GM19452 (cell line): ENCODE data around the gene CACNA1A.

Experiments
- ATAC-seq: cut with Tn5 transposase; IDR thresholded peaks from one replicate; pipeline ENCODE4 v1.9.1; 2021; ENCODE audit not compliant: unreplicated experiment

The CACNA1A gene

GRCh38 chr19:13315495-13315894, 190.8 kb downstream of the CACNA1A start:
- ATAC-seq: no peak

GRCh38 chr19:13314761-13315160, 191.5 kb downstream of the CACNA1A start:
- ATAC-seq: no peak

- no peak for ATAC-seq
Measured at GRCh38 chr19:13313875-13314274, 192.4 kb downstream of the CACNA1A start.

- no peak for ATAC-seq
Measured at GRCh38 chr19:13309864-13310263, 196.4 kb downstream of the CACNA1A start.

- ATAC-seq: no peak
Measured at GRCh38 chr19:13303381-13304129, 202.7 kb downstream of the CACNA1A start.

- no peak for ATAC-seq
Measured at GRCh38 chr19:13302526-13303270, 203.6 kb downstream of the CACNA1A start.

- no peak for ATAC-seq
Measured at GRCh38 chr19:13301627-13302334, 204.5 kb downstream of the CACNA1A start.

GRCh38 chr19:13300421-13301030, 205.8 kb downstream of the CACNA1A start:
- no peak for ATAC-seq

- ATAC-seq: no peak
Measured at GRCh38 chr19:13299838-13300237, 206.4 kb downstream of the CACNA1A start.

GRCh38 chr19:13298565-13299481, 207.5 kb downstream of the CACNA1A start:
- no peak for ATAC-seq

- no peak for ATAC-seq
Measured at GRCh38 chr19:13297023-13297422, 209.3 kb downstream of the CACNA1A start.

- no peak for ATAC-seq
Measured at GRCh38 chr19:13294812-13295567, 211.3 kb downstream of the CACNA1A start.

- ATAC-seq: no peak
Measured at GRCh38 chr19:13291913-13292312, 214.4 kb downstream of the CACNA1A start.

GRCh38 chr19:13290741-13291140, 215.5 kb downstream of the CACNA1A start:
- no peak for ATAC-seq

- no peak for ATAC-seq
Measured at GRCh38 chr19:13289295-13289694, 217.0 kb downstream of the CACNA1A start.

- ATAC-seq: no peak
Measured at GRCh38 chr19:13286195-13286985, 219.9 kb downstream of the CACNA1A start.

- ATAC-seq: no peak
Measured at GRCh38 chr19:13284929-13285928, 221.1 kb downstream of the CACNA1A start.

GRCh38 chr19:13283871-13284270, 222.4 kb downstream of the CACNA1A start:
- no peak for ATAC-seq
